GM19397 (cell line): Measurements from ENCODE around the gene LIN54.

ENCODE experiments used
- ATAC-seq: cut with Tn5 transposase; IDR thresholded peaks from one replicate; pipeline ENCODE4 v1.9.1; 2021; ENCODE audit warnings: mild to moderate bottlenecking, moderate library complexity; ENCODE audit not compliant: unreplicated experiment

LIN54 gene

GRCh38 chr4:82896755-82897154 lies 113.9 kb downstream of the LIN54 start:
- no peak for ATAC-seq

- ATAC-seq, result no peak
These were observed 116.7 kb downstream of the LIN54 start for GRCh38 chr4:82893942-82894341.

DNA sequence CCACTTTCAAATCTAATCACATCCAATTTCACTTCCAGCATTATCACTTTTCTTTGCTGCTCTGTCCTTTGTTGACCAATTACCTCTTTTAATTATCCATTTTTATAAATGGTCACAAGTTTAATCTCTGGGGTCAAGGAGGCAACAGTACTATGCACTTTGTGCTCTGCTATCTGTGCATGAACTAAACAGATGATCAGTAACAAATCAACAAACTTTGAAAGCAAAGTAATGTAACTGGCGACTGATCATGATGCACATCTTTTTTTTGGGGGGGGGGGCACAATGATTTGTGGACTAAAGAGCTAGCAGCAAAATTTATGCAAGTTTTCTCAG lies 118.2 kb downstream of the LIN54 start:
- ATAC-seq, result no peak

- no peak for ATAC-seq
These were observed 118.7 kb downstream of the LIN54 start for GRCh38 chr4:82891707-82892466.

- peak; percentile 91 for ATAC-seq
These were observed 119.5 kb downstream of the LIN54 start, which contains the start of gene SEC31A for GRCh38 chr4:82890901-82891706. Gene SEC31A (minus strand): TSS chr4:82891153. CDS start chr4:82881936, 9,217 bp downstream.

DNA sequence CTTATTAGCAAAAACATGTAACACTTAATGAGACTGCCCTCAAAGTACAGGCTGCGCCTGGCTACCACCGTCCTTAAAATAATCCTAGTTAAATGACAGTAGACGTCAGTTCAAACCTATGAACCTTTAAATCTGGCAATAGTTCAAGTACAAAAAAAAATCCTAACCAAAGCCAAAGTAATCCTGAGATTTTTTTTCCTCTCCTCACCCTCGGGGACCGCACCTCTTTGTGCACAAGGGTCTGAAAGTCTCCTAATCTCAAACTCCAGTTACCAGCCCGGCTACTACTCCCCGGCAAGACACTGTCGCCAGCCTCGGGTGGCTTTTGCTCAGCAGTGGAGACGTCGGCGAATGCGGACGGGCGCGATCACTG lies 120.1 kb downstream of the LIN54 start:
- no peak for ATAC-seq

DNA sequence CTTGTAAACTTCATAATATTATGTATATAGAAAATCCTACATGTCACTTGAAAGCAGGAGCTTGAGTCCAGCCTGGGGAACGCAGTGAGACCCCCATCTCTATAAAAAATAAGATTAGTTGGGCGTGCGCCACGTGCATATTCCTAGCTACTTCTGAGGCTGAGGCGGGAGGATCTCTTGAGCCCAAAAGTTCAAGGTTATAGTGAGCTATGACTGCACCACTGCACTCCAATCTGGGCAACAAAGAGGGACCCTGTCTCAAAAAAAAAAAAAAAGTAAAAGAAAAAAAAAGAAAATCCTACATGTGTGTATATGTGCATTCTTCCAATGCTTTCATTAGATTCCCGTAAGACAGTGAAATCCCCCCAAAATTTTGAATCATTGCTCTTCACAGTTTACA lies 121.3 kb downstream of the LIN54 start:
- no peak for ATAC-seq

- ATAC-seq, result no peak
These were observed 124.3 kb downstream of the LIN54 start for GRCh38 chr4:82886147-82886942.

GRCh38 chr4:82885410-82885809 lies 125.2 kb downstream of the LIN54 start:
- no peak for ATAC-seq
